Liver (tissue), 9 donors: ENCODE data around the gene ANXA3. TPM values are rescaled to one million over a fixed set of nuclear protein-coding genes. Genes with fewer than 3 reads are reported as not detected.

Source experiments
- DNase-seq: peaks from one replicate; pipeline ENCODE4 v3.0.0-alpha.2; 2017; ENCODE audit warnings: low spot score
- H3K27ac ChIP-seq, 2 donors: one replicate each; pipeline ENCODE4 v1.7.0; 2013; ENCODE audit warnings: inconsistent platforms in 2 of 2, low read length in 2 of 2, control low read depth in 1 of 2, low read depth in 1 of 2, mild to moderate bottlenecking in 1 of 2
- H3K27me3 ChIP-seq, 4 donors: one replicate each; pipeline versions ENCODE4 v1.6.1 to v1.7.0; 2013; ENCODE audit warnings: low read length in 3 of 4, inconsistent platforms in 1 of 4, mild to moderate bottlenecking in 1 of 4, moderate library complexity in 1 of 4; ENCODE audit not compliant: control insufficient read depth in 4 of 4, insufficient read depth in 4 of 4
- H3K36me3 ChIP-seq, 4 donors: one replicate each; pipeline versions ENCODE4 v1.6.1 to v1.7.0; 2013; ENCODE audit warnings: low read length in 3 of 4, mild to moderate bottlenecking in 3 of 4, low read depth in 1 of 4, moderate library complexity in 1 of 4; ENCODE audit not compliant: control insufficient read depth in 4 of 4, insufficient read depth in 3 of 4
- H3K4me1 ChIP-seq, 4 donors: one replicate each; pipeline versions ENCODE4 v1.6.1 to v1.7.0; 2013; ENCODE audit warnings: low read length in 3 of 4, mild to moderate bottlenecking in 3 of 4, moderate library complexity in 1 of 4; ENCODE audit not compliant: control insufficient read depth in 4 of 4, insufficient read depth in 4 of 4
- H3K4me3 ChIP-seq, 3 donors: one replicate each; pipeline versions ENCODE4 v1.6.1 to v1.7.0; 2013; ENCODE audit warnings: low read length in 3 of 3, control low read depth in 1 of 3, low read depth in 1 of 3, mild to moderate bottlenecking in 1 of 3
- H3K9ac ChIP-seq, 2 donors: one replicate each; pipeline ENCODE4 v1.7.0; 2013; ENCODE audit warnings: low read length in 2 of 2, mild to moderate bottlenecking in 2 of 2, moderate library complexity in 2 of 2, control low read depth in 1 of 2, low read depth in 1 of 2
- H3K9me3 ChIP-seq, 4 donors: one replicate each; pipeline versions ENCODE4 v1.6.1 to v1.7.0; 2013; ENCODE audit warnings: low read length in 3 of 4; ENCODE audit not compliant: control insufficient read depth in 4 of 4
- FOXA2 ChIP-seq: IDR thresholded peaks from 2 replicates; pipeline ENCODE4 v1.6.1; 2016; ENCODE audit warnings: antibody characterized with exemption
- HNF4A ChIP-seq, 2 donors: conservative IDR thresholded peaks; 2 replicates each; pipeline ENCODE4 v1.6.1; 2016; ENCODE audit warnings: antibody characterized with exemption in 2 of 2, mild to moderate bottlenecking in 2 of 2
- HNF4G ChIP-seq: IDR thresholded peaks from 2 replicates; pipeline ENCODE4 v1.6.1; 2016; ENCODE audit warnings: antibody characterized with exemption
- JUND ChIP-seq, 2 donors: IDR thresholded peaks; 2 replicates each; pipeline ENCODE4 v1.6.1; 2016; ENCODE audit warnings: antibody characterized with exemption in 2 of 2
- NR2F2 ChIP-seq: IDR thresholded peaks from 2 replicates; pipeline ENCODE4 v1.6.1; 2016; ENCODE audit warnings: antibody characterized with exemption
- RAD21 ChIP-seq, 2 donors: IDR thresholded peaks; 2 replicates each; pipeline ENCODE4 v1.6.1; 2016; ENCODE audit warnings: antibody characterized with exemption in 2 of 2, mild to moderate bottlenecking in 2 of 2
- RXRA ChIP-seq, 2 donors: IDR thresholded peaks; 2 replicates each; pipeline ENCODE4 v1.6.1; 2017 to 2018; ENCODE audit warnings: antibody characterized with exemption in 2 of 2, mild to moderate bottlenecking in 1 of 2
- SP1 ChIP-seq: IDR thresholded peaks from 2 replicates; pipeline ENCODE4 v1.6.1; 2018; ENCODE audit warnings: antibody characterized with exemption, mild to moderate bottlenecking
- TAF1 ChIP-seq: conservative IDR thresholded peaks from 2 replicates; pipeline ENCODE4 v1.6.1; 2016; ENCODE audit warnings: antibody characterized with exemption, mild to moderate bottlenecking
- YY1 ChIP-seq: IDR thresholded peaks from 2 replicates; pipeline ENCODE4 v1.6.1; 2016; ENCODE audit warnings: antibody characterized with exemption, mild to moderate bottlenecking
- WGBS: extraction: QIAGEN DNeasy Blood & Tissue Kit; methylation state at CpG from one replicate; pipeline ENCODE4 v1.1.7; 2013; 5-methylcytosine and 5-hydroxymethylcytosine counted together
- polyA plus RNA-seq, 2 donors: library from polyadenylated mRNA; stranded (reverse) in 1 of 2; unstranded in 1 of 2; fragments of 200-250 nt in 1 of 2; fragments of >200 nt in 1 of 2; fragmentation: Nextera tagmentation in 1 of 2; extraction: Ambion mirVana in 1 of 2; gene quantifications; one replicate each; pipeline versions ENCODE4 v1.2.1 to v1.2.3, GENCODE V29; 2013 to 2015
- total RNA-seq, 2 donors: library from RNA; depleted of rRNA; stranded (reverse); fragments of >200 nt; gene quantifications; one replicate each; pipeline ENCODE4 v1.2.3, GENCODE V29; 2014
- TF ChIP-seq, protein P1 (sequence below): IDR thresholded peaks from 2 replicates; pipeline ENCODE4 v1.6.1; 2016; ENCODE audit warnings: antibody characterized with exemption
- TF ChIP-seq, protein P2 (sequence below): fragments of 150-350 bp; IDR thresholded peaks from 2 replicates; pipeline ENCODE4 v1.5.1; 2017; ENCODE audit warnings: improper control_type of control experiment, low read depth, low read length; ENCODE audit not compliant: missing input control
- TF ChIP-seq, protein P3 (sequence below): IDR thresholded peaks from 2 replicates; pipeline ENCODE4 v1.6.1; 2016; ENCODE audit warnings: antibody characterized with exemption
- TF ChIP-seq, protein P4 (sequence below): IDR thresholded peaks from 2 replicates; pipeline ENCODE4 v1.6.1; 2016; ENCODE audit warnings: antibody characterized with exemption
- donor health status: healthy.
- donor health status: healthy.
- donor health status: healthy.
- donor health status: healthy.
- donor health status: healthy.

Gene ANXA3
- total and polyA plus RNA-seq, 4 donors: 1.7 to 16.4 (median 3.4) TPM

DNA sequence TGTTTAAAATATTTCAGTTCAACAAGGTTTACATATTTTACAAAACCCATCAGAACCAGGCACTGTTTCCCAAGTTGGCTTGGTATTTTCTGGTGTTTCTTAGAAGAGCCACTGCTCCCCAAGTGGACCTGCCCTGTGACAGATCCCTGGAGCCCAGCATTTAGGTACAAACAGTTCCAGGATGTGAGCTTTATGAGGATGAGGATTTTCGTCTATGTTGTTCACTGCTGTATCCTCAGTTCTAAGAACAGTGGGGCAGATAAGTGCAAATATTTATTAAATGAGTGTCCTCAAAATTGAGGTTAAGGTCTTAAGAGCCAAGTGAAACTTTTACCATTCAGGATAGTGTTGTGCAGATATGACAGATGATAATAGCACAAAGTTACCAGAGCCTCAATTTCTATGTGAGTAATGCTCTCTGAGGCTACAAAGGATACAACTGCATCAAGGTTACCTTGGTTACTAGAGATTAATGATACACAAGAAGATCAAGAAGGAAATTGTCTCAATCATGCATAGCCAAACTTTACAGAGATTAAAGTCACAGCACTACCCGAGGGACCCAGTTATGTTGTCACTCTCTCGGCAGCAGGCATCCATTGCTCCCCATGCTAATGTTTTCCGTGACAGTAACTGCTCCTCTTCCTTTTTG, 37.5 kb downstream of the ANXA3 start:
- Histone ChIP-seq H3K27me3 (no peaks in the 10 kb centered on the region), H3K4me1 (no peaks in the 10 kb centered on the region), H3K36me3 (peaks cover 0 to 2% (median 0%) of the 10 kb centered on the region in 4 donors), H3K4me3 (no peak overlapping the region), H3K9me3 (no peaks in the 10 kb centered on the region), H3K9ac (no peak overlapping the region), H3K27ac (no peak overlapping the region)
- no peak for DNase-seq
- 66% methylated on average over 4 of the region's 4 CpGs for WGBS
- no peak for TF ChIP-seq JUND (IDR thresholded peaks at IDR 0.05)
- TF ChIP-seq YY1: no peak
- TF ChIP-seq NR2F2: no peak
- TF ChIP-seq, protein P1, sequence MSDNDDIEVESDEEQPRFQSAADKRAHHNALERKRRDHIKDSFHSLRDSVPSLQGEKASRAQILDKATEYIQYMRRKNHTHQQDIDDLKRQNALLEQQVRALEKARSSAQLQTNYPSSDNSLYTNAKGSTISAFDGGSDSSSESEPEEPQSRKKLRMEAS: no peak
- TF ChIP-seq FOXA2: no peak
- no peak for TF ChIP-seq RXRA (IDR thresholded peaks at IDR 0.05)
- TF ChIP-seq RAD21 (IDR thresholded peaks at IDR 0.05): no peak
- TF ChIP-seq, protein P2, sequence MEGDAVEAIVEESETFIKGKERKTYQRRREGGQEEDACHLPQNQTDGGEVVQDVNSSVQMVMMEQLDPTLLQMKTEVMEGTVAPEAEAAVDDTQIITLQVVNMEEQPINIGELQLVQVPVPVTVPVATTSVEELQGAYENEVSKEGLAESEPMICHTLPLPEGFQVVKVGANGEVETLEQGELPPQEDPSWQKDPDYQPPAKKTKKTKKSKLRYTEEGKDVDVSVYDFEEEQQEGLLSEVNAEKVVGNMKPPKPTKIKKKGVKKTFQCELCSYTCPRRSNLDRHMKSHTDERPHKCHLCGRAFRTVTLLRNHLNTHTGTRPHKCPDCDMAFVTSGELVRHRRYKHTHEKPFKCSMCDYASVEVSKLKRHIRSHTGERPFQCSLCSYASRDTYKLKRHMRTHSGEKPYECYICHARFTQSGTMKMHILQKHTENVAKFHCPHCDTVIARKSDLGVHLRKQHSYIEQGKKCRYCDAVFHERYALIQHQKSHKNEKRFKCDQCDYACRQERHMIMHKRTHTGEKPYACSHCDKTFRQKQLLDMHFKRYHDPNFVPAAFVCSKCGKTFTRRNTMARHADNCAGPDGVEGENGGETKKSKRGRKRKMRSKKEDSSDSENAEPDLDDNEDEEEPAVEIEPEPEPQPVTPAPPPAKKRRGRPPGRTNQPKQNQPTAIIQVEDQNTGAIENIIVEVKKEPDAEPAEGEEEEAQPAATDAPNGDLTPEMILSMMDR: no peak
- TF ChIP-seq, protein P3, sequence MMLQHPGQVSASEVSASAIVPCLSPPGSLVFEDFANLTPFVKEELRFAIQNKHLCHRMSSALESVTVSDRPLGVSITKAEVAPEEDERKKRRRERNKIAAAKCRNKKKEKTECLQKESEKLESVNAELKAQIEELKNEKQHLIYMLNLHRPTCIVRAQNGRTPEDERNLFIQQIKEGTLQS: no peak

DNA sequence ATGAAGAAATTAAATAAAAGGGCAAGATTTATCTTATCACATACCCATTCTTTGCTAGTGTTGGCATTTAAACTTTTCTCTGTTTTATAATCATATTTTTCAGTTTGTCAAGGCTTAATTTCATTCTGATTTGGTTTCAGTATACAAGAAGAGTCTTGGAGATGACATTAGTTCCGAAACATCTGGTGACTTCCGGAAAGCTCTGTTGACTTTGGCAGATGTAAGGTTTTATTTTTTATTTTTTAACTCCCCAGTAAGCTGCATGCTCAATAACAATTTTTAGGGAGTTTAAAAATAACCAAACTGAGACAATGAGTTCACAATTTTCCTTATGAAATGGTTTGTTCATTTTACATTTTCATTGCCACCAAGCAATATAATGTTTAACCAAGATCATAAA, 39.8 kb downstream of the ANXA3 start:
- H3K9ac ChIP-seq: no peak overlapping the region
- WGBS: 68% methylated on average over 2 of the region's 2 CpGs
- H3K9me3 ChIP-seq: no peaks in the 10 kb centered on the region
- no peak overlapping the region for H3K27ac ChIP-seq
- no peak for DNase-seq
- H3K4me3 ChIP-seq: no peak overlapping the region
- no peak for TF ChIP-seq TAF1
- TF ChIP-seq SP1: no peak
- TF ChIP-seq, protein P4, sequence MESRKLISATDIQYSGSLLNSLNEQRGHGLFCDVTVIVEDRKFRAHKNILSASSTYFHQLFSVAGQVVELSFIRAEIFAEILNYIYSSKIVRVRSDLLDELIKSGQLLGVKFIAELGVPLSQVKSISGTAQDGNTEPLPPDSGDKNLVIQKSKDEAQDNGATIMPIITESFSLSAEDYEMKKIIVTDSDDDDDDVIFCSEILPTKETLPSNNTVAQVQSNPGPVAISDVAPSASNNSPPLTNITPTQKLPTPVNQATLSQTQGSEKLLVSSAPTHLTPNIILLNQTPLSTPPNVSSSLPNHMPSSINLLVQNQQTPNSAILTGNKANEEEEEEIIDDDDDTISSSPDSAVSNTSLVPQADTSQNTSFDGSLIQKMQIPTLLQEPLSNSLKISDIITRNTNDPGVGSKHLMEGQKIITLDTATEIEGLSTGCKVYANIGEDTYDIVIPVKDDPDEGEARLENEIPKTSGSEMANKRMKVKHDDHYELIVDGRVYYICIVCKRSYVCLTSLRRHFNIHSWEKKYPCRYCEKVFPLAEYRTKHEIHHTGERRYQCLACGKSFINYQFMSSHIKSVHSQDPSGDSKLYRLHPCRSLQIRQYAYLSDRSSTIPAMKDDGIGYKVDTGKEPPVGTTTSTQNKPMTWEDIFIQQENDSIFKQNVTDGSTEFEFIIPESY: no peak
- TF ChIP-seq HNF4A (conservative IDR thresholded peaks at IDR 0.05): no peak
- TF ChIP-seq, protein P2: no peak
- TF ChIP-seq NR2F2: no peak
- no peak for TF ChIP-seq YY1
- no peak for TF ChIP-seq HNF4G
- H3K4me1 ChIP-seq: no peaks in the 10 kb centered on the region
- no peaks in the 10 kb centered on the region for H3K27me3 ChIP-seq
- peaks cover 0 to 2% (median 0%) of the 10 kb centered on the region in 4 donors for H3K36me3 ChIP-seq
